ENCODE data around the gene FUCA2.

DNA sequence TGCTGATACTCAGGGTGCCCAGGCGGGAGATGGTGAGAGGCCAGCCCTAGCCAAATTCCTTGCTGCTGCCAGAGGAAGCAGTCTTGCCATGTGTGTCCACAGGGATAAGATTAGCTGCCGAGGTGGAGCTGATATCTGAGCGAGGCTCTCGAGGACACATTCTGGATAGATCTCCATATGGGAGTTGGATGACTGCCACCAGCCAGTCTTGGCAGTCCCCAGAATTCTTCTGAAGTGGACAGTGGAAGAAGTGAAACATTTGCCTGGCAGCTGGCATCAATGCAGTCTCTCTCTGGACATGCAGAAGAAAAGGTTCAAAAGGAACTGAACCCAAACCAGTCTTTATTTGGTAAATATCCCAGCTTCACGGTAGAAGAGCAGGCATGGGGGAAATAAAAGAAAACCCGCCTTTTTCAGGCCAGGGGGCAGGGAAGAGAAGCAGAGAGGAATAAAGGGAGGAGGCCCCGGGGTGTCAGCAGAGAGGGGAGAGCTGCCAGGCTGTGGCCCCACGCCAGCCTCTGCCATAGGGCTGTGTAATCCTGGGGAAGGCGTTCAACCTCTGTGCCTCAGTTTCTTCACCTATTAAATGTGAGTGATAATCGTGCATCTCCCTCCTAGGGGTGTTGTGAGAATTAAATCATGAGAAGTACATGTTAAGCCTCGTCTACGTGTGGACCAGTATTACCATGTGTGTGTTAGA lies 3.7 kb upstream of the FUCA2 start:
- TF ChIP-seq, protein P1, sequence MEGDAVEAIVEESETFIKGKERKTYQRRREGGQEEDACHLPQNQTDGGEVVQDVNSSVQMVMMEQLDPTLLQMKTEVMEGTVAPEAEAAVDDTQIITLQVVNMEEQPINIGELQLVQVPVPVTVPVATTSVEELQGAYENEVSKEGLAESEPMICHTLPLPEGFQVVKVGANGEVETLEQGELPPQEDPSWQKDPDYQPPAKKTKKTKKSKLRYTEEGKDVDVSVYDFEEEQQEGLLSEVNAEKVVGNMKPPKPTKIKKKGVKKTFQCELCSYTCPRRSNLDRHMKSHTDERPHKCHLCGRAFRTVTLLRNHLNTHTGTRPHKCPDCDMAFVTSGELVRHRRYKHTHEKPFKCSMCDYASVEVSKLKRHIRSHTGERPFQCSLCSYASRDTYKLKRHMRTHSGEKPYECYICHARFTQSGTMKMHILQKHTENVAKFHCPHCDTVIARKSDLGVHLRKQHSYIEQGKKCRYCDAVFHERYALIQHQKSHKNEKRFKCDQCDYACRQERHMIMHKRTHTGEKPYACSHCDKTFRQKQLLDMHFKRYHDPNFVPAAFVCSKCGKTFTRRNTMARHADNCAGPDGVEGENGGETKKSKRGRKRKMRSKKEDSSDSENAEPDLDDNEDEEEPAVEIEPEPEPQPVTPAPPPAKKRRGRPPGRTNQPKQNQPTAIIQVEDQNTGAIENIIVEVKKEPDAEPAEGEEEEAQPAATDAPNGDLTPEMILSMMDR (IDR thresholded peaks at IDR 0.05; ENCODE audit: borderline replicate concordance, extremely low read depth, low read length, poor library complexity, severe bottlenecking) = no peak
- no peak for TF ChIP-seq EZH2 (IDR thresholded peaks at IDR 0.05; ENCODE audit: borderline replicate concordance, low read depth, low read length, severe bottlenecking)
